Heart right ventricle (tissue), 16 donors: ENCODE measurements around the gene HID1. TPM values are rescaled to one million over a fixed set of nuclear protein-coding genes. Genes with fewer than 3 reads are reported as not detected.
A peak's percentile ranks its signal among the peaks of the same experiment; 100 is the strongest.

Experiments used
- ATAC-seq, 8 donors: fragments of 200-7000 bp; cut with Tn5 transposase; one replicate each; pipeline ENCODE4 v1.9.1; 2020; ENCODE audit warnings: mild to moderate bottlenecking in 8 of 8, moderate library complexity in 8 of 8, moderate number of reproducible peaks in 1 of 8
- DNase-seq, 2 donors: peaks; one replicate each; pipeline ENCODE4 v3.0.0-alpha.2; 2020
- H3K27ac ChIP-seq, 10 donors: fragments of 200-600 bp; sonication (generic) in 2 of 10; one replicate each; pipeline versions ENCODE4 v1.5.0 to v1.8.0; 2020 to 2022; ENCODE audit warnings: mild to moderate bottlenecking in 3 of 10
- H3K27me3 ChIP-seq, 7 donors: fragments of 200-600 bp; one replicate each; pipeline ENCODE4 v1.8.0; 2021 to 2022; ENCODE audit warnings: mild to moderate bottlenecking in 2 of 7
- H3K36me3 ChIP-seq, 9 donors: fragments of 200-600 bp; sonication (generic) in 1 of 9; one replicate each; pipeline versions ENCODE4 v1.5.0 to v1.8.0; 2020 to 2022; ENCODE audit warnings: mild to moderate bottlenecking in 2 of 9
- H3K4me1 ChIP-seq, 9 donors: fragments of 200-600 bp; sonication (generic) in 1 of 9; one replicate each; pipeline versions ENCODE4 v1.5.0 to v1.8.0; 2020 to 2022; ENCODE audit warnings: mild to moderate bottlenecking in 4 of 9
- H3K4me3 ChIP-seq, 10 donors: fragments of 200-600 bp; sonication (generic) in 2 of 10; one replicate each; pipeline versions ENCODE4 v1.5.0 to v1.8.0; 2020 to 2022; ENCODE audit warnings: mild to moderate bottlenecking in 7 of 10, moderate library complexity in 2 of 10
- H3K9me3 ChIP-seq, 11 donors: fragments of 200-600 bp in 10 of 11; sonication (generic) in 2 of 11; one replicate each; pipeline versions ENCODE4 v1.5.0 to v1.8.0; 2013 to 2022; ENCODE audit warnings: mild to moderate bottlenecking in 2 of 11, control low read depth in 1 of 11, moderate library complexity in 1 of 11
- WGBS, 2 donors: extraction: QIAGEN DNeasy Blood & Tissue Kit; methylation state at CpG; one replicate each; pipeline ENCODE4 v1.1.7; 2013; ENCODE audit warnings: inconsistent platforms in 1 of 2; 5-methylcytosine and 5-hydroxymethylcytosine counted together
- intact Hi-C, 10 donors: fragments of 100-400 bp; cut with DNase I; formaldehyde crosslinking; loops; one replicate each; pipeline versions ENCODE4 v1.11.1 to v1.14.2; 2022
- polyA plus RNA-seq, 2 donors: library from polyadenylated mRNA; stranded (reverse); fragments of 200-250 nt; gene quantifications; one replicate each; pipeline ENCODE4 v1.2.3, GENCODE V29; 2013
- total RNA-seq, 10 donors: library from RNA; stranded (reverse); fragmentation: NEBNext Ultra II Directional in 3 of 10; extraction: Animal tissue kit (Norgen Biotek cat#: 25700) in 3 of 10; gene quantifications; one replicate each; pipeline versions ENCODE4 v1.2.1 to v1.2.4, GENCODE V29; 2021 to 2023
- TF ChIP-seq, protein P1 (sequence below), 9 donors: fragments of 200-600 bp; sonication (generic) in 2 of 9; IDR thresholded peaks; one replicate each; pipeline versions ENCODE4 v1.5.0 to v1.8.0; 2021 to 2022; ENCODE audit warnings: antibody characterized with exemption in 9 of 9, mild to moderate bottlenecking in 5 of 9, moderate library complexity in 1 of 9
- donor health status: Arrhythmogenic right ventricular cardiomyopathy.
- donor health status: ischemic (EF 13 %, LVEDD 7.1; RV severe dilation, severe dysfunction).
- donor health status: healthy with polysubstance abuse.
- donor health status: DM: no; HTN: yes; CAD: no.
- donor health status: DM: no; HTN: no; CAD: no.
- donor health status: ischemic (EF 25% LVEDD 6.9; RV normal size, moderate dysfunction).
- donor health status: ischemic (EF 25% LVEDD 5.7; RV mildly dilated, moderate dysfunction).
- donor health status: healthy.
- donor health status: DM: yes; HTN: yes; CAD: no.
- donor health status: Ischemic cardiomyopathy.
- donor health status: ischemic (EF 35%, LVEDD 5.7; RV mildly dilated, moderate dysfunction).
- donor health status: nonischemic (EF 11% LVEDD 7.7; RV severe dilation, severe dysfunction).
- donor health status: DM: yes; HTN: yes; CAD: no.
- donor health status: PGD.
- donor health status: ischemic (EF 29% LVEDD 5.4; RV normal size, mild dysfunction).
- donor health status: nonischemic (EF 23%, LVEDD 6.1; RV moderate dilation, normal function).

The HID1 gene
- total and polyA plus RNA-seq, 12 donors: 3.9 to 23.8 (median 9.5) TPM

DNA sequence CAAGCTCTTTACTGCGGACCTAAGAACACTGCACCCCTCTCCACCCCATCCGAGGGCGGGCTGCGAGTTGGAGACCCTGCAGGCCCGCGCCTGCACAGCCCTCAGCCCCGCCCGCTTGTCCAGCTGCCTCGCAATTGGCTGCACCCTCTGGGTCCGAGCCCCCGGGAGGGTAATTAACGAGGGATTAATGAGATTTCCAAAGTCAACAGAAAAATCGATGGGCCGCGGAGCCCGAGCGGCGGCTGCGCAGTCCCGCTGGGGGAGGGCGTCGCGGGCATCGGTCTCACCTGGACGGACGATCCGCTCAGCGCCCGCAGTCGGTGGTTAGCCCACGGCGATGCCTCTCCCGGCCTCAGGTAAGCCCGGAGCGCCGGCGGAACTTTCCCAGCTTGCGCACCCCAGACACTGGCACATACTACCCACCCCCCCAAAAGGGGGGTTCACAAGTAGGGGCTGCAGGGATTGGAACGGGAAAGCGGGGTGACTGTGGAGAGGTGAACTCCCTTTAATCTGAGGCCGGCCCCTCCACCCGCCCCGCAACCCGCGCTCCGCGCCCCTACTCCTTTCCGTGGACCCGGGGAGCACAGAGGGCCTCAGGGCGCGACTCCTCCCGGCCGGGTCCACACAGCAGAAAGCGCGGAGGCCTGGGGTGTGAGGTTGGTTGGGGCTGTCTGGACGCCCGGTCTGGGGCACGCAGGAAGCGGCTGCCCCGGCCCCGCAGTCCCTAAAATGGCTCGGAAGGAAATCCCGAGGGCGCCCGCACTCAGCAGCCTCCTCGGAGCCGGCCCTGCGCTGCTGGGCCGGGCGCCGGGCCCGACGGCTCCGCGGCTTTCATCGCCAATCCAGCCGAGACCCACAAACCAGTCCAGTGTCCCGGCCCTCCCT lies 36.7 kb downstream of the HID1 start, which contains the start of gene OTOP3:
Gene OTOP3, plus strand, starts transcription at position 314 of the 885 bp plus-strand sequence. Its CDS starts 24 bp downstream, at position 338.
- Histone ChIP-seq H3K4me1 (peaks cover 0 to 11% (median 9%) of the 10 kb centered on the region in 9 donors), H3K9me3 (no peaks in the 10 kb centered on the region), H3K4me3 (peak within 1 kb of the TSS in 1 of 10 donors; percentile 4), H3K36me3 (no peaks in the 10 kb centered on the region), H3K27ac (no peak within 1 kb of the TSS), H3K27me3 (peaks cover 9 to 87% (median 70%) of the 10 kb centered on the region in 7 donors)
- 3 to 4% methylated on average over 78 of the region's 78 CpGs for WGBS, 2 donors
- ATAC-seq (peak in 2 of 8 donors; percentile 9 to 30), DNase-seq (no peak)
- intact Hi-C loops: no loop called here
- TF ChIP-seq, protein P1, sequence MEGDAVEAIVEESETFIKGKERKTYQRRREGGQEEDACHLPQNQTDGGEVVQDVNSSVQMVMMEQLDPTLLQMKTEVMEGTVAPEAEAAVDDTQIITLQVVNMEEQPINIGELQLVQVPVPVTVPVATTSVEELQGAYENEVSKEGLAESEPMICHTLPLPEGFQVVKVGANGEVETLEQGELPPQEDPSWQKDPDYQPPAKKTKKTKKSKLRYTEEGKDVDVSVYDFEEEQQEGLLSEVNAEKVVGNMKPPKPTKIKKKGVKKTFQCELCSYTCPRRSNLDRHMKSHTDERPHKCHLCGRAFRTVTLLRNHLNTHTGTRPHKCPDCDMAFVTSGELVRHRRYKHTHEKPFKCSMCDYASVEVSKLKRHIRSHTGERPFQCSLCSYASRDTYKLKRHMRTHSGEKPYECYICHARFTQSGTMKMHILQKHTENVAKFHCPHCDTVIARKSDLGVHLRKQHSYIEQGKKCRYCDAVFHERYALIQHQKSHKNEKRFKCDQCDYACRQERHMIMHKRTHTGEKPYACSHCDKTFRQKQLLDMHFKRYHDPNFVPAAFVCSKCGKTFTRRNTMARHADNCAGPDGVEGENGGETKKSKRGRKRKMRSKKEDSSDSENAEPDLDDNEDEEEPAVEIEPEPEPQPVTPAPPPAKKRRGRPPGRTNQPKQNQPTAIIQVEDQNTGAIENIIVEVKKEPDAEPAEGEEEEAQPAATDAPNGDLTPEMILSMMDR (IDR thresholded peaks at IDR 0.05): no peak

DNA sequence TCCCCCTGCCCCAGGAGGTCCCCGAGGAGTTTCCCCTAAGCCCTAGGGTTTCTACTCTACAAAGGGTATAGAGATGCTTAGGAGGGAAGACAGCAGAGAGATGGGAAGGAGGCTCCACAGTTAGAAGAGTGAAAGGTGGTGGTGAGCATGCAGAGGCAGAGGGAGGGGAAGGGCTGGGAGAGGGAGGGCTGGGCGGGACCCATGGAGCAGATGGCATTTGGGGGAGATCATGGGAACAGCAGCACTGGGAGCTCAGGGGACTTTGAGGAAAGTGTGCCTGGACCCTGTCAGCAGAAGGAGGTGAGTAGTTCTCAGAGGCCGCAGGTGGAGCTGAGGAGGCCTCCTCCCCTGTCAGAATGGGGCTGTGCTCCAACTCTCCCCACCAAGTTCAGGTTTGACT lies 37.5 kb downstream of the HID1 start:
- Histone ChIP-seq H3K9me3 (no peaks in the 10 kb centered on the region), H3K4me1 (peaks cover 0 to 11% (median 9%) of the 10 kb centered on the region in 9 donors), H3K36me3 (no peaks in the 10 kb centered on the region), H3K27ac (no peak overlapping the region), H3K4me3 (no peak overlapping the region), H3K27me3 (peaks cover 9 to 87% (median 78%) of the 10 kb centered on the region in 7 donors)
- TF ChIP-seq, protein P1 (IDR thresholded peaks at IDR 0.05): no peak
- ATAC-seq (no peak), DNase-seq (no peak)
- 46 to 63% methylated on average over 3 of the region's 3 CpGs for WGBS, 2 donors
- intact Hi-C loops: no loop called here

DNA sequence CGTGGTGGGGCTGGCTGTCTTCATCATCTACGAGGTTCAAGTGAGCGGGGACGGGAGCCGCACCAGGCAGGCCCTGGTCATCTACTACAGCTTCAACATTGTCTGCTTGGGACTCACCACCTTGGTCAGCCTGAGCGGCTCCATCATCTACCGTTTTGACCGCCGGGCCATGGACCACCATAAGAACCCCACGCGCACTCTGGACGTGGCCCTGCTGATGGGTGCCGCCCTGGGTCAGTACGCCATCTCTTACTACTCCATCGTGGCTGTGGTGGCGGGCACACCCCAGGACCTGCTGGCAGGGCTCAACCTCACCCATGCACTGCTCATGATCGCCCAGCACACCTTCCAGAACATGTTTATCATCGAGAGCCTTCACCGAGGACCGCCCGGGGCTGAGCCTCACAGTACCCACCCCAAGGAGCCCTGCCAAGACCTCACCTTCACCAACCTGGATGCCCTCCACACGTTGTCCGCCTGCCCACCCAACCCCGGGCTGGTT lies 42.0 kb downstream of the HID1 start:
- H3K36me3 ChIP-seq: no peaks in the 10 kb centered on the region
- intact Hi-C loops: no loop called here
- 88 to 90% methylated on average over 24 of the region's 24 CpGs for WGBS, 2 donors
- TF ChIP-seq, protein P1 (IDR thresholded peaks at IDR 0.05): no peak
- H3K27ac ChIP-seq: no peak overlapping the region
- no peaks in the 10 kb centered on the region for H3K9me3 ChIP-seq
- H3K27me3 ChIP-seq: peaks cover 0 to 97% (median 75%) of the 10 kb centered on the region in 7 donors
- DNase-seq (no peak), ATAC-seq (no peak)
- peaks cover 0 to 3% (median 1%) of the 10 kb centered on the region in 9 donors for H3K4me1 ChIP-seq
- H3K4me3 ChIP-seq: no peak overlapping the region

DNA sequence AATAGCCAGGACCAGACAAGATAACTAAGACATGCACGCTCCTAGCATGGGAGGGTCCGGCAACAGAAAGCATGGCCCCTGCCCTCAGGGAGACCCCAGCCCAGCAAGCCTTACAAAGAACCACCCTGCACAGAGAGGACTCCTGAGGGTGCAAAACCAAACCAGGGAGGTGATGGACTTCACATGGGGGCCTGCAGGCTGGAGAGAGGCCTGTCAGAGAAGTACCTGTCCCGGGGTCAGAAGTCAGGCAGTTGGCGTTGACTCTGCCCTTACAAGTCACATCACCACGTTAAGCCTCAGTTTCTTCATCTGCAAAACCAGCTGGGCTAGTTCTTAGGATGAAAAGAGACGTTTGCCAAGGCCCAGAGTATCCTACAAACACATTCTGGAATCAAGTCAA lies 43.8 kb downstream of the HID1 start:
- H3K4me1 ChIP-seq: peaks cover 2 to 11% (median 10%) of the 10 kb centered on the region in 9 donors
- TF ChIP-seq, protein P1 (IDR thresholded peaks at IDR 0.05): no peak
- WGBS, 2 donors: 72% methylated on average over 6 of the region's 6 CpGs
- no peak for ATAC-seq
- no peaks in the 10 kb centered on the region for H3K9me3 ChIP-seq
- peaks cover 10 to 97% (median 79%) of the 10 kb centered on the region in 7 donors for H3K27me3 ChIP-seq
- H3K4me3 ChIP-seq: no peak overlapping the region
- H3K36me3 ChIP-seq: no peaks in the 10 kb centered on the region
- no peak for DNase-seq
- intact Hi-C loops: no loop called here
- no peak overlapping the region for H3K27ac ChIP-seq
